ENCODE measurements around the gene SLC16A10. TPM values are rescaled to one million over a fixed set of nuclear protein-coding genes. Genes with fewer than 3 reads are reported as not detected.

The SLC16A10 gene
- total RNA-seq, 2 donors from 2014 or later = 10.3 to 18.5 TPM

DNA sequence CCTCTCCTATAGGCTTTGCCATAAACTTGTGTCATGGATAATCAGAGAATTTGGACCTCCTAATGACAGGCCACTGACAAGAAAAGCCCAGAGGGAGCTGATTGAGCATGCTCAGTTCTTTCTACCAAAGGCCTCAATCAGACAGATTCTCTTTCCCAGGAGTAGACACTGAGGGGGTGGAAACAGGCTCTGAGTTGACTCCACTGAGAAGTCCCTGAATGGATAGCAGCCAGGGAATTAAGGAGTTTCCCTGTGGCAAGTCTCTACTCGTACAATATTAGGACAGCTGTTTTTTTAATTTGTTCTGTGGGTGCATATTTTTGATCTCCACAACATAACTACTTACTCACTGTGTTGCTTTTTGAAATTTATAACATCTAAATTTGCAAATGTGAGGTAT, 63.3 kb downstream of the SLC16A10 start:
- DNase-seq (ENCODE audit: low spot score) = no peak
- H3K27me3 ChIP-seq = no peaks in the 10 kb centered on the region
- no peaks in the 10 kb centered on the region for H3K9me3 ChIP-seq
- H3K27ac ChIP-seq = no peak overlapping the region
- H3K4me3 ChIP-seq = no peak overlapping the region
- no peaks in the 10 kb centered on the region for H3K4me1 ChIP-seq
- H3K36me3 ChIP-seq = no peaks in the 10 kb centered on the region
- TF ChIP-seq, protein P1, sequence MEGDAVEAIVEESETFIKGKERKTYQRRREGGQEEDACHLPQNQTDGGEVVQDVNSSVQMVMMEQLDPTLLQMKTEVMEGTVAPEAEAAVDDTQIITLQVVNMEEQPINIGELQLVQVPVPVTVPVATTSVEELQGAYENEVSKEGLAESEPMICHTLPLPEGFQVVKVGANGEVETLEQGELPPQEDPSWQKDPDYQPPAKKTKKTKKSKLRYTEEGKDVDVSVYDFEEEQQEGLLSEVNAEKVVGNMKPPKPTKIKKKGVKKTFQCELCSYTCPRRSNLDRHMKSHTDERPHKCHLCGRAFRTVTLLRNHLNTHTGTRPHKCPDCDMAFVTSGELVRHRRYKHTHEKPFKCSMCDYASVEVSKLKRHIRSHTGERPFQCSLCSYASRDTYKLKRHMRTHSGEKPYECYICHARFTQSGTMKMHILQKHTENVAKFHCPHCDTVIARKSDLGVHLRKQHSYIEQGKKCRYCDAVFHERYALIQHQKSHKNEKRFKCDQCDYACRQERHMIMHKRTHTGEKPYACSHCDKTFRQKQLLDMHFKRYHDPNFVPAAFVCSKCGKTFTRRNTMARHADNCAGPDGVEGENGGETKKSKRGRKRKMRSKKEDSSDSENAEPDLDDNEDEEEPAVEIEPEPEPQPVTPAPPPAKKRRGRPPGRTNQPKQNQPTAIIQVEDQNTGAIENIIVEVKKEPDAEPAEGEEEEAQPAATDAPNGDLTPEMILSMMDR (IDR thresholded peaks at IDR 0.05) = no peak

DNA sequence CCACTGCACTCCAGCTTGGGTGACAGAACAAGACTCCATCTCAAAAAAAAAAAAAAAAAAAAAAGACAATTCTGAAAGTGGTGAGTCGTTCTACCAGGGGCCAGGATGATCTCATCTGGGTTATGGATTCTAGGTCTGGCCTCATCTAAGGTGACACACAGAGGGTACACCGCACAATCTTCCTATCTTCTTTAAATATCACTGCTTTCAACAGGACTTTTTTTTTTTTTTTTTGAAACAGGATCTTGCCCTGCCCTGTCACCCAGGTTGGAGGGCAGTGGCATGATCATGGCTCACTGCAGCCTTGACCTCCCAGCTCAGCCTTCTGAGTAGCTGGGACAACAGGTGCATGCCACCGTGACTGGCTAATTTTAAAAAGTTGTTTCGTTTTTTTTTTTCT, 67.7 kb downstream of the SLC16A10 start:
- no peak for DNase-seq (ENCODE audit: low spot score)
- TF ChIP-seq, protein P1 (IDR thresholded peaks at IDR 0.05) = no peak
- no peaks in the 10 kb centered on the region for H3K27me3 ChIP-seq
- H3K27ac ChIP-seq = no peak overlapping the region
- H3K4me1 ChIP-seq = no peaks in the 10 kb centered on the region
- no peaks in the 10 kb centered on the region for H3K36me3 ChIP-seq
- H3K4me3 ChIP-seq = no peak overlapping the region
- H3K9me3 ChIP-seq = no peaks in the 10 kb centered on the region

GRCh38 chr6:111157412-111157811, 70.1 kb downstream of the SLC16A10 start:
- H3K4me3 ChIP-seq = no peak overlapping the region
- no peaks in the 10 kb centered on the region for H3K27me3 ChIP-seq
- no peak overlapping the region for H3K27ac ChIP-seq
- H3K4me1 ChIP-seq = no peaks in the 10 kb centered on the region
- no peaks in the 10 kb centered on the region for H3K9me3 ChIP-seq
- H3K36me3 ChIP-seq = no peaks in the 10 kb centered on the region
- no peak for DNase-seq (ENCODE audit: low spot score)
- TF ChIP-seq, protein P1 (IDR thresholded peaks at IDR 0.05) = no peak

DNA sequence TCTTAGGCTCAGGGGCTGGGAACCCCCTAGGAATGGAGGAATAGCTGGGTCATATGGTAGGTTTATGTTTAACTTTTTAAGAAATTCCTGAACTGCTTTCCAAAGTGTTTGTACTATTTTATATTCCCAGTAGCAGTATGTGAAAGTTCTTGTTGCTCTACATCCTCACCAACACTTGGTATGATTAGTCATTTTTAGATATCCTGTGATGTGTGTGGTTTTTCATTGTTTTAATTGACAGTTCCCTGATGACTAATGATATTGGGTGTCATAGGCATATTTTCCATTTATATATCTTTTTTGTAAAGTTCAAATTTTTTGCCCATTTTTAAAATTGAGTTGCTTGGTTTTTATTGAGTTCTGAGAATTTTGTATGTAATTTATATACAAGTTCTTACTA, 72.3 kb downstream of the SLC16A10 start:
- no peaks in the 10 kb centered on the region for H3K36me3 ChIP-seq

GRCh38 chr6:111161650-111162049, 74.3 kb downstream of the SLC16A10 start:
- Histone ChIP-seq H3K27ac (no peak overlapping the region), H3K9me3 (no peaks in the 10 kb centered on the region), H3K4me1 (no peaks in the 10 kb centered on the region), H3K4me3 (no peak overlapping the region), H3K36me3 (no peaks in the 10 kb centered on the region), H3K27me3 (no peaks in the 10 kb centered on the region)
- no peak for DNase-seq (ENCODE audit: low spot score)
- TF ChIP-seq, protein P1 (IDR thresholded peaks at IDR 0.05) = no peak

More for the DNA sequence above, 72.3 kb downstream of the SLC16A10 start:
- H3K4me3 ChIP-seq = no peak overlapping the region
- DNase-seq (ENCODE audit: low spot score) = no peak
- H3K4me1 ChIP-seq = no peaks in the 10 kb centered on the region
- H3K27ac ChIP-seq = no peak overlapping the region
- H3K9me3 ChIP-seq = no peaks in the 10 kb centered on the region
- H3K27me3 ChIP-seq = no peaks in the 10 kb centered on the region
- TF ChIP-seq, protein P1 (IDR thresholded peaks at IDR 0.05) = no peak

- Histone ChIP-seq H3K9me3 (no peaks in the 10 kb centered on the region), H3K27me3 (no peaks in the 10 kb centered on the region), H3K27ac (no peak overlapping the region), H3K4me1 (no peaks in the 10 kb centered on the region), H3K4me3 (no peak overlapping the region), H3K36me3 (no peaks in the 10 kb centered on the region)
- DNase-seq (ENCODE audit: low spot score) = no peak
- TF ChIP-seq, protein P1 (IDR thresholded peaks at IDR 0.05) = no peak
These were observed 75.2 kb downstream of the SLC16A10 start for GRCh38 chr6:111162504-111162903.
